Ishikawa (cell line): ENCODE results near the gene PRSS2.

Experiments
- CEBPB ChIP-seq: IDR thresholded peaks from 2 replicates; pipeline ENCODE4 v1.6.1; 2012
- CREB1 ChIP-seq: IDR thresholded peaks from 2 replicates; pipeline ENCODE4 v1.6.1; 2012; ENCODE audit warnings: low read depth
- EGR1 ChIP-seq: IDR thresholded peaks from 2 replicates; pipeline ENCODE4 v1.6.1; 2012
- EP300 ChIP-seq: IDR thresholded peaks from 2 replicates; pipeline ENCODE4 v1.6.1; 2012; ENCODE audit warnings: borderline replicate concordance
- FOXM1 ChIP-seq: IDR thresholded peaks from 2 replicates; pipeline ENCODE4 v1.6.1; 2012; ENCODE audit warnings: low read depth, borderline replicate concordance
- MAX ChIP-seq: IDR thresholded peaks from 2 replicates; pipeline ENCODE4 v1.6.1; 2012
- NFIC ChIP-seq: IDR thresholded peaks from 2 replicates; pipeline ENCODE4 v1.6.1; 2012
- RAD21 ChIP-seq: IDR thresholded peaks from 2 replicates; pipeline ENCODE4 v1.6.1; 2012; ENCODE audit warnings: low read depth
- REST ChIP-seq: IDR thresholded peaks from 2 replicates; pipeline ENCODE4 v1.6.1; 2012; ENCODE audit warnings: low read depth, mild to moderate bottlenecking
- TAF1 ChIP-seq: IDR thresholded peaks from 2 replicates; pipeline ENCODE4 v1.6.1; 2012; ENCODE audit warnings: low read depth, mild to moderate bottlenecking
- TCF12 ChIP-seq: IDR thresholded peaks from 2 replicates; pipeline ENCODE4 v1.6.1; 2012; ENCODE audit warnings: low read depth
- TEAD4 ChIP-seq: IDR thresholded peaks from 2 replicates; pipeline ENCODE4 v1.6.1; 2012
- USF1 ChIP-seq: IDR thresholded peaks from 2 replicates; pipeline ENCODE4 v1.6.1; 2012
- YY1 ChIP-seq: IDR thresholded peaks from 2 replicates; pipeline ENCODE4 v1.6.1; 2012; ENCODE audit warnings: low read depth
- ZBTB7A ChIP-seq: IDR thresholded peaks from 2 replicates; pipeline ENCODE4 v1.6.1; 2012; ENCODE audit warnings: low read depth

PRSS2 gene

GRCh38 chr7:142772051-142772450 is 1.3 kb downstream of the PRSS2 start:
- TF ChIP-seq TCF12 (peak; percentile 29; the same call in 1 of the 2 replicates), YY1 (no peak), EP300 (peak; percentile 38; the same call in 1 of the 2 replicates), MAX (no peak), NFIC (no peak), RAD21 (no peak), REST (no peak), CEBPB (no peak), USF1 (no peak), TAF1 (no peak), ZBTB7A (0 out of 2 replicates have a peak, but pooled peaks have one; percentile 21)

- TF ChIP-seq REST (no peak), TEAD4 (no peak)
Measured at GRCh38 chr7:142772673-142773072, 1.9 kb downstream of the PRSS2 start.

GRCh38 chr7:142773230-142773629 is 2.5 kb downstream of the PRSS2 start:
- no peak for TF ChIP-seq TCF12

- TF ChIP-seq TEAD4 = no peak
Measured at GRCh38 chr7:142773937-142774744, 3.4 kb downstream of the PRSS2 start.

GRCh38 chr7:142774826-142775225 is 4.1 kb downstream of the PRSS2 start:
- TF ChIP-seq EGR1 (no peak), RAD21 (no peak), TAF1 (no peak), TEAD4 (peak; percentile 92), CEBPB (0 out of 2 replicates have a peak, but pooled peaks have one; percentile 22), USF1 (no peak), TCF12 (peak; percentile 89), MAX (no peak), EP300 (peak; percentile 87), REST (no peak), FOXM1 (0 out of 2 replicates have a peak, but pooled peaks have one; percentile 16), NFIC (peak; percentile 92), YY1 (no peak), ZBTB7A (no peak), CREB1 (no peak)
